GM12865 (cell line): Measurements from ENCODE around the gene SGF29.
A peak's percentile ranks its signal among the peaks of the same experiment; 100 is the strongest.
"Not testable (repeated sequence)": the region's sequence is repeated elsewhere in the genome, so short reads cannot be mapped to it uniquely, and the experiment has no call there.

Source experiments
- DNase-seq: peaks from one replicate; pipeline ENCODE4 v3.0.0; 2010; ENCODE audit warnings: low read depth
- H3K4me3 ChIP-seq: 2 replicates; pipeline ENCODE4 v1.5.1; 2011; ENCODE audit warnings: mild to moderate bottlenecking, low read depth, low read length, control low read depth
- TF ChIP-seq, protein P1 (sequence below): IDR thresholded peaks from 2 replicates; pipeline ENCODE4 v1.5.1; 2011; ENCODE audit warnings: low read length, control low read depth, low read depth, inconsistent platforms; ENCODE audit not compliant: insufficient read depth; ENCODE audit errors: missing control alignments

The SGF29 gene

DNA sequence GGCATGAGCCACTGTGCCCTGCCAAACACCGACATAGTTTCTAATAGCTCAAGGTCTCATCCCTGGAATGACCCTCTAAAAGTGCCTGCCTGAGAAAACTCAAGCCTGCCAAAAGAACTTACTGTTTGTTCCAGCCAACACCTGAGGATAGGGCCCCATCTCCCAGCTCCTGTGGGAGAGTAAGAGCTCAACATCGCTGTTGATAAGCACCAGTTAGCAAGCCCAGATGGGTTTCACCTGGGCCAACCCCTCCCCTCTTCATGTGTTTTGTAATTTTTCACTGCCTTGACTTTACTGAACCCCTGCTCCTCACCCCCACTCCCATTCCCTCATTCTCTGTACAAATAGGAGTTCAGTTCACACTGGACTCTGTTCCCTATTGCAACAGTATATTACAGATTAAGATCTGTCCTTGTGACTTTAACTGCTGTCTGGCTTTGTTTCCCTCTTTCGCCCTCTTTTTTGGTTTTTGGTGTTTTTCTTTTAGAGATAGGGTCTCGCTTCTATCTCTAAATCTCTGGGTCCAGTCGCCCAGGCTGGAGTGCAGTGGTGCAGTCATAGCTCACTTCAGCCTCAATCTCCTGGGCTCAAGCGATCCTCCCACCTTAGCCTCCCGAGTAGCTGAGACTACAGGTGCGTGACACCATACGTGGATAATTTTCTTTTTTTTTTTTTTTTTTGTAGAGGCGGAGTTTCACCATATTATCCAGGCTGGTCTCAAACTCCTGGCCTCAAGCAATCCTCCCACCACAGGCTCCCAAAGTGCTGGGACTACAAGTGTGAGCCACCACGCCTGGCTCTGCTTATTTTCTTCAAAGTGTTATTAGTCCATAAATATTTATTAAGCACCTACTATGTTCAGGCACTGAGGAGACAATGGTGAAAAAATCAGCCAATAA is 27.3 kb upstream of the SGF29 start:
- no peak for DNase-seq
- TF ChIP-seq, protein P1, sequence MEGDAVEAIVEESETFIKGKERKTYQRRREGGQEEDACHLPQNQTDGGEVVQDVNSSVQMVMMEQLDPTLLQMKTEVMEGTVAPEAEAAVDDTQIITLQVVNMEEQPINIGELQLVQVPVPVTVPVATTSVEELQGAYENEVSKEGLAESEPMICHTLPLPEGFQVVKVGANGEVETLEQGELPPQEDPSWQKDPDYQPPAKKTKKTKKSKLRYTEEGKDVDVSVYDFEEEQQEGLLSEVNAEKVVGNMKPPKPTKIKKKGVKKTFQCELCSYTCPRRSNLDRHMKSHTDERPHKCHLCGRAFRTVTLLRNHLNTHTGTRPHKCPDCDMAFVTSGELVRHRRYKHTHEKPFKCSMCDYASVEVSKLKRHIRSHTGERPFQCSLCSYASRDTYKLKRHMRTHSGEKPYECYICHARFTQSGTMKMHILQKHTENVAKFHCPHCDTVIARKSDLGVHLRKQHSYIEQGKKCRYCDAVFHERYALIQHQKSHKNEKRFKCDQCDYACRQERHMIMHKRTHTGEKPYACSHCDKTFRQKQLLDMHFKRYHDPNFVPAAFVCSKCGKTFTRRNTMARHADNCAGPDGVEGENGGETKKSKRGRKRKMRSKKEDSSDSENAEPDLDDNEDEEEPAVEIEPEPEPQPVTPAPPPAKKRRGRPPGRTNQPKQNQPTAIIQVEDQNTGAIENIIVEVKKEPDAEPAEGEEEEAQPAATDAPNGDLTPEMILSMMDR, result no peak
- H3K4me3 ChIP-seq, result no peak overlapping the region

DNA sequence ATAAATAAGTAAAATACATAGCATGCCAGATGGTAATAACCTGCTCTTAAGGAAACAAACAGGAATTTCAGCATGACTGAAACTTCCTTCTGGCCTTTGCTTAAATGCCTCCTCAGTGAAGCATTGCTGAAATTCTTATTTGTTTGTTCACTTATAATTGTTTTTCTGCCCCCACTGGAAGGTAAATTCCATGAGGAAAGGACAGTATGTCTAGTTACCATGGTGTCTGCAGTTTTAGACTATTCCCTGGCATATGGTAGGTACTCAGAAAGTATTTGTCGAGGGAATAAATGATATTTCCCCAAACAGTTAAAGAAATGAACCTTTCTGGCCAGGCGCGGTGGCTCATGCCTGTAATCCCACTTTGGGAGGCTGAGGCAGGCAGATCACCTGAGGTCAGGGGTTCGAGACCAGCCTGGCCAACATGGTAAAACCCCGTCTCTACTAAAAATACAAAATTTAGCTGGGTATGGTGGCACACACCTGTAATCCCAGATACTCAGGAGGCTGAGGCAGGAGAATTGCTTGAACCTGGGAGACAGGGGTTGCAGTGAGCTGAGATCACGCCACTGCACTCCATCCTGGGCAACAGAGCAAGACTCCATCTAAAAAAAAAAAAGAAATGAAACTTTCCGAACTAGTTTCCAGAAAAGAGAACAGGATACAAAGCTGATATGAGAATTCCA is 26.5 kb upstream of the SGF29 start:
- not testable (repeated sequence) for H3K4me3 ChIP-seq, DNase-seq

DNA sequence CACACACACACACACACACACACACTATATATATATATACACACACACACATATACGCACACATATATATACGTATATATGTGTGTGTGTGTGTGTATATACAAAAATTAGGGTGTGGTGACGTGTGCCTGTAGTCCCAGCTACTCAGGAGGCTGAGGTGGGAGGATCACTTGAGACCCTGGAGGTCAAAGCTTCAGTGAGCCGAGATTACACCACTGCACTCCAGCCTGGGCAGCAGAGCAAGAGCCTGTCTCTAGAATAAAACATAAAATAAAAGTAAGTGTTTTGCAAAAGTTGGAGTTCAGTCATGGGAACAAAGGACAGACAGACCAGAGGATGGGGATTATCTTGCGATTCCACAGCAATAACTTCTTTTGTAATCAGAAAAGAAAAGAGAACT is 25.7 kb upstream of the SGF29 start:
- no peak overlapping the region for H3K4me3 ChIP-seq
- TF ChIP-seq, protein P1, result no peak
- DNase-seq, result no peak

DNA sequence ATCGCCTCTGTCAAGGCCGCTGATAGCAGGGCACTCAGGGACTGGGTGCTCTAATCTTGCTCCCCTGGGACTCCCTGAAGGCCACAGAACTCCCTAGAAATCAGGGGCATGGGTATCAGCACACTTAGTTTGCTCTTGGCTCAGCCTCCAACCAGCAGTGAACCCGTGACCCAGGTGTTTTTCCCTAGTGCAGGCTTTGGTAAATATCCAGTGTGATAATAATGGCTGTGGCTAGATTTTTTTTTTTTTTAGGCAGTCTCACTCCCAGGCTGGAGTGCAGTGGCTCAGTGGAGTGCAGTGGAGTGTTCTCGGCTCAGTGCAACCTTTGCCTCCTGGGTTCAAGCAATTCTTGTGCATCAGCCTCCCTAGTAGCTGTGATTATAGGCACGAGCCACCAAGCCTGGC is 25.3 kb upstream of the SGF29 start:
- no peak for DNase-seq
- H3K4me3 ChIP-seq, result no peak overlapping the region
- TF ChIP-seq, protein P1, result no peak

DNA sequence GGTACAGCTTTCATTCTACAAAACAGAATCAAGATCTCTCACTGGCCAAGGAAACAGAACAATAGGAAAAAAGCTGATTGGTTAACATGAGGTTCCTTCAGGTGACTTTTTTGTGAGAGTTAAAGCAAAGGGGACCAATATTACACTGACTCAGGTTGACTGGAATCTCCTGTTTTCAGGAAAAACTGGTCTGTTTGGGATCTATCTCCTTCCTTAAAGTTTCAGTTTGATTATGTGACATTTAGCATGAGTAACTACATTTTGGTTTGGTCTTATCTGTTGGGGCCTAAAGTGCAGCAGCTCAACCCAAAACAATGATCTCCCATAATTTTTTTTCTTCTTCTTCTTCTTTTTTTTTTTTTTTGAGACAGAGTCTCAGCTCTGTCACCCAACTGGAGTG is 24.6 kb upstream of the SGF29 start:
- DNase-seq, result no peak
- no peak overlapping the region for H3K4me3 ChIP-seq
- TF ChIP-seq, protein P1, result no peak

DNA sequence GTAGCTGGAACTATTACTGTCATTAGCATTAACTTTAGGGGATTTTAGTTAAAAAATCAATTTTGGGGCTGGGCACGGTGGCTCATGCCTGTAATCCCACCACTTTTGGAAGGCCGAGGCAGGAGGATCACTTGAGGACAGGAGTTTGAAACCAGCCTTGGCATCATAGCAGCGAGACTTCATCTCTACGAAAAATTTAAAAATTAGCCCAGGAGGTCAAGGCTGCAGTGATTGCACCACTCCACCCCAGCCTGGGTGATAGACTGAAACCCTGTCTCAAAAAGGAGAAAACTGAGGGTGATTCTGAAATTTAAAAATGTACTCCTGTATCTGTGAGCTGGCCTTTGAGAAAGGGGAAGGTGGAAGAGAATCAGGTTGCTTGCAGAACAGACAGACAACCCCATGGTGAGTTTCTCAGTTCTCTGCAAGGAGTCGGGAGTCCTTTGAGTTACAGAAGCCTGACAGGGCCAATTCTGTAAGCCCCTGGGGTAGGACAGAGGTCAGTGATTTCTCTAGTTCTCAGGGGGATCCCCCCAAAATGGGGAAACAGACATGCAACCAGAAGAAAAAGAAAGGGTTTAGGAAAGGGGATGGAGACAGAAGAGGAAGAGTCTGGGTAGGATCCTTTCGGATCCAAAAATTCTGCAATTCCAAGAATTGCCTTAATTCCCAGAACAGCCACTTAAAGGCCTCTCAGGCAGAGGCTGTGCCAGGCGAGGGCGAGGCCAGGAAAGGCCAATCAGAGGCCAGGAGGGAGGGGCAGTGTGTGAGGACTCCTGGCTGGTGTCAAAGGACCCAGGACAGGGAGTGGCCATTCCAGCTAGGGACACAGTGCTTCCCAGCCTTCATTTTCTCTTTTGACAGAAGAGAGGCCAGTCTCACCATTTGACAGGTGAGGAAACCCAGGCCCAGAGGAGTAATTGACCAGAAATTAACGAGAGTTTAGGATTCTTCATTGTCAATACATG is 21.7 kb upstream of the SGF29 start:
- DNase-seq, result peak; percentile 42
- no peak overlapping the region for H3K4me3 ChIP-seq
- TF ChIP-seq, protein P1, result no peak
